H9 (cell line): ENCODE results near the gene CROCC2. TPM values are rescaled to one million over a fixed set of nuclear protein-coding genes. Genes with fewer than 3 reads are reported as not detected.

Source experiments
- DNase-seq: peaks from one replicate; pipeline ENCODE4 v3.0.0-alpha.2; 2017
- H2AFZ ChIP-seq: one replicate; pipeline ENCODE4 v1.6.1; 2013; ENCODE audit warnings: mild to moderate bottlenecking, low read length, control low read depth, moderate library complexity
- H2AK5ac ChIP-seq: 2 replicates; pipeline ENCODE4 v1.6.1; 2013; ENCODE audit warnings: low read length, control low read depth, mixed read lengths; ENCODE audit not compliant: insufficient read length
- H2BK120ac ChIP-seq: one replicate; pipeline ENCODE4 v1.6.1; 2013; ENCODE audit warnings: low read depth, mild to moderate bottlenecking, low read length, control low read depth, inconsistent platforms; ENCODE audit not compliant: poor library complexity, severe bottlenecking
- H2BK12ac ChIP-seq: 2 replicates; pipeline ENCODE4 v1.6.1; 2013; ENCODE audit warnings: low read length, control low read depth, mixed read lengths, low read depth; ENCODE audit not compliant: insufficient read length
- H2BK15ac ChIP-seq: 2 replicates; pipeline ENCODE4 v1.6.1; 2013; ENCODE audit warnings: low read depth, low read length, control low read depth
- H2BK20ac ChIP-seq: one replicate; pipeline ENCODE4 v1.6.1; 2013; ENCODE audit warnings: low read depth, mild to moderate bottlenecking, low read length, control low read depth, inconsistent platforms; ENCODE audit not compliant: poor library complexity, severe bottlenecking
- H2BK5ac ChIP-seq: 2 replicates; pipeline ENCODE4 v1.6.1; 2013; ENCODE audit warnings: low read length, control low read depth, mixed read lengths; ENCODE audit not compliant: insufficient read length
- H3K14ac ChIP-seq: 2 replicates; pipeline ENCODE4 v1.6.1; 2013; ENCODE audit warnings: low read length, control low read depth; ENCODE audit not compliant: insufficient read depth
- H3K18ac ChIP-seq: 2 replicates; pipeline ENCODE4 v1.6.1; 2013; ENCODE audit warnings: low read depth, mild to moderate bottlenecking, mixed read lengths, low read length, control low read depth; ENCODE audit not compliant: insufficient read length
- H3K23ac ChIP-seq: 2 replicates; pipeline ENCODE4 v1.6.1; 2013; ENCODE audit warnings: low read length, control low read depth, mixed read lengths, low read depth; ENCODE audit not compliant: insufficient read length
- H3K23me2 ChIP-seq: 2 replicates; pipeline ENCODE4 v1.6.1; 2013; ENCODE audit warnings: low read depth, mild to moderate bottlenecking, mixed read lengths, low read length, control low read depth; ENCODE audit not compliant: insufficient read length, poor library complexity, severe bottlenecking
- H3K27ac ChIP-seq: 2 replicates; pipeline ENCODE4 v1.5.1; 2013; ENCODE audit warnings: low read length, control low read depth, mixed read lengths, low read depth; ENCODE audit not compliant: insufficient read length
- H3K27me3 ChIP-seq: 2 replicates; pipeline ENCODE4 v1.6.1; 2013; ENCODE audit warnings: low read length, control low read depth, inconsistent platforms; ENCODE audit not compliant: insufficient read depth
- H3K4ac ChIP-seq: 2 replicates; pipeline ENCODE4 v1.6.1; 2013; ENCODE audit warnings: low read depth, mild to moderate bottlenecking, control low read depth, inconsistent platforms, low read length, moderate library complexity
- H3K4me1 ChIP-seq: 2 replicates; pipeline ENCODE4 v1.6.1; 2013; ENCODE audit warnings: low read length, control low read depth, inconsistent platforms; ENCODE audit not compliant: insufficient read depth
- H3K4me2 ChIP-seq: 2 replicates; pipeline ENCODE4 v1.6.1; 2013; ENCODE audit warnings: low read length, control low read depth, mixed read lengths; ENCODE audit not compliant: insufficient read length, insufficient read depth
- H3K56ac ChIP-seq: 2 replicates; pipeline ENCODE4 v1.6.1; 2013; ENCODE audit warnings: low read depth, mild to moderate bottlenecking, mixed read lengths, low read length, control low read depth; ENCODE audit not compliant: insufficient read length
- H3K79me1 ChIP-seq: 2 replicates; pipeline ENCODE4 v1.6.1; 2013; ENCODE audit warnings: low read depth, mild to moderate bottlenecking, moderate library complexity, low read length, control low read depth, inconsistent platforms; ENCODE audit not compliant: insufficient read depth, poor library complexity, severe bottlenecking
- H3K79me2 ChIP-seq: 2 replicates; pipeline ENCODE4 v1.6.1; 2013; ENCODE audit warnings: low read length, control low read depth, inconsistent platforms; ENCODE audit not compliant: insufficient read depth
- H3K9ac ChIP-seq: 2 replicates; pipeline ENCODE4 v1.6.1; 2013; ENCODE audit warnings: low read length, control low read depth, mixed read lengths; ENCODE audit not compliant: insufficient read length; ENCODE audit errors: extremely low read depth
- H3K9me3 ChIP-seq: one replicate; pipeline ENCODE4 v1.6.1; 2013; ENCODE audit warnings: low read depth, low read length, inconsistent platforms; ENCODE audit not compliant: control insufficient read depth
- H3T11ph ChIP-seq: one replicate; pipeline ENCODE4 v1.6.1; 2013; ENCODE audit warnings: mild to moderate bottlenecking, low read length, control low read depth, inconsistent platforms
- H4K20me1 ChIP-seq: one replicate; pipeline ENCODE4 v1.6.1; 2013; ENCODE audit not compliant: control insufficient read depth, insufficient read length, insufficient read depth
- H4K5ac ChIP-seq: 2 replicates; pipeline ENCODE4 v1.6.1; 2013; ENCODE audit warnings: low read depth, mild to moderate bottlenecking, mixed read lengths, low read length, control low read depth; ENCODE audit not compliant: insufficient read length
- H4K8ac ChIP-seq: replicated peaks from 2 replicates; pipeline ENCODE4 v1.6.1; 2013; ENCODE audit warnings: low read length, control low read depth, mixed read lengths, low read depth; ENCODE audit not compliant: insufficient read length
- H4K91ac ChIP-seq: 2 replicates; pipeline ENCODE4 v1.6.1; 2013; ENCODE audit warnings: low read depth, mild to moderate bottlenecking, moderate library complexity, mixed read lengths, low read length, control low read depth; ENCODE audit not compliant: insufficient read length
- H3K27ac Mint-ChIP-seq, 3 experiments: 2 replicates in 2 of 3; 3 replicates in 1 of 3; pipeline ENCODE4 v1.8.0; 2020 to 2021; ENCODE audit warnings: mixed read lengths in 3 of 3, mild to moderate bottlenecking in 1 of 3, moderate library complexity in 1 of 3
- H3K27me3 Mint-ChIP-seq: 2 replicates; pipeline ENCODE4 v1.8.0; 2021; ENCODE audit warnings: low read depth, mild to moderate bottlenecking, moderate library complexity, mixed read lengths
- H3K36me3 Mint-ChIP-seq, 3 experiments: 2 replicates in 2 of 3; 3 replicates in 1 of 3; pipeline ENCODE4 v1.8.0; 2020 to 2021; ENCODE audit warnings: low read depth in 3 of 3, mixed read lengths in 3 of 3; ENCODE audit not compliant: insufficient read depth in 1 of 3
- H3K4me1 Mint-ChIP-seq, 2 experiments: 2 replicates each; pipeline ENCODE4 v1.8.0; 2020; ENCODE audit warnings: mixed read lengths in 2 of 2
- H3K4me3 Mint-ChIP-seq, 2 experiments: 2 replicates in 1 of 2; 3 replicates in 1 of 2; pipeline ENCODE4 v1.8.0; 2020 to 2021; ENCODE audit warnings: mild to moderate bottlenecking in 2 of 2, mixed read lengths in 2 of 2, moderate library complexity in 1 of 2
- H3K9me3 Mint-ChIP-seq, 2 experiments: 2 replicates in 1 of 2; 3 replicates in 1 of 2; pipeline ENCODE4 v1.8.0; 2020; ENCODE audit warnings: mild to moderate bottlenecking in 2 of 2, mixed read lengths in 2 of 2, moderate library complexity in 1 of 2
- CTCF ChIP-seq: fragments of 200-600 bp; sonication (generic); conservative IDR thresholded peaks from 3 replicates; pipeline ENCODE4 v1.8.0; 2021; ENCODE audit warnings: antibody characterized with exemption, mild to moderate bottlenecking
- WGBS: extraction: QIAGEN DNeasy Blood & Tissue Kit; methylation state at CpG from one replicate; pipeline ENCODE4 v1.1.7; 2013; ENCODE audit warnings: missing lambda C conversion rate, low lambda C conversion rate, mixed read lengths; ENCODE audit not compliant: insufficient read length; ENCODE audit errors: extremely low coverage; 5-methylcytosine and 5-hydroxymethylcytosine counted together
- total RNA-seq: library from RNA; stranded (reverse); gene quantifications from 2 replicates; pipeline ENCODE4 v1.2.1, GENCODE V29; 2021

CROCC2 gene
- total RNA-seq, 1 experiment from 2014 or later = not detected

GRCh38 chr2:240909216-240909974, 3.3 kb downstream of the CROCC2 start:
- no peak overlapping the region for H2BK120ac ChIP-seq
- no peak overlapping the region for H2BK5ac ChIP-seq
- no peak overlapping the region for H3K27ac ChIP-seq
- H4K5ac ChIP-seq = no peak overlapping the region
- no peaks in the 10 kb centered on the region for H4K20me1 ChIP-seq
- no peak overlapping the region for H3K18ac ChIP-seq
- no peak overlapping the region for H3K9ac ChIP-seq
- no peaks in the 10 kb centered on the region for H3K9me3 ChIP-seq
- TF ChIP-seq CTCF = no peak
- H3K56ac ChIP-seq = no peak overlapping the region
- H4K91ac ChIP-seq = no peak overlapping the region
- no peak overlapping the region for H3K14ac ChIP-seq
- H2BK15ac ChIP-seq = no peak overlapping the region
- Mint-ChIP-seq H3K36me3 (no peaks in the 10 kb centered on the region), H3K9me3 (no peaks in the 10 kb centered on the region), H3K27me3 (peaks cover 6% of the 10 kb centered on the region), H3K4me3 (no peak overlapping the region), H3K4me1 (no peaks in the 10 kb centered on the region), H3K27ac (peak overlapping the region in 1 of 3 experiments; percentile 53; a peak in 1 of 7 replicates)
- DNase-seq = no peak
- H3K27me3 ChIP-seq = no peaks in the 10 kb centered on the region
- H3K23me2 ChIP-seq = no peaks in the 10 kb centered on the region
- H2AFZ ChIP-seq = no peak overlapping the region
- H3K79me2 ChIP-seq = no peaks in the 10 kb centered on the region
- H3K4me1 ChIP-seq = no peaks in the 10 kb centered on the region
- H3K23ac ChIP-seq = no peak overlapping the region
- no peak overlapping the region for H2BK20ac ChIP-seq
- H4K8ac ChIP-seq = no peak overlapping the region
- H2BK12ac ChIP-seq = no peak overlapping the region
- no peak overlapping the region for H2AK5ac ChIP-seq
- H3K4ac ChIP-seq = no peak overlapping the region
- H3K79me1 ChIP-seq = no peaks in the 10 kb centered on the region
- H3K4me2 ChIP-seq = no peak overlapping the region
- WGBS = no CpG with 5 or more reads among the region's 17 CpGs
- H3T11ph ChIP-seq = no peak overlapping the region
